Adrenal gland (tissue), 5 donors: Measurements from ENCODE around the gene ANXA1.

Experiments
- POLR2A ChIP-seq, 2 donors: fragments of 450-650 bp; IDR thresholded peaks; one replicate each; pipeline ENCODE4 v1.6.1; 2017; ENCODE audit warnings: antibody characterized with exemption in 2 of 2, mild to moderate bottlenecking in 2 of 2, moderate library complexity in 1 of 2
- TF ChIP-seq, protein P1 (sequence below), 6 experiments: fragments of 450-650 bp in 4 of 6; fragments of 200-600 bp in 2 of 6; sonication (generic) in 1 of 6; IDR thresholded peaks; 1 replicate in 5 of 6; 2 replicates in 1 of 6; pipeline versions ENCODE4 v1.5.1 to v1.8.0; 2016 to 2021; ENCODE audit warnings: antibody characterized with exemption in 6 of 6, mild to moderate bottlenecking in 2 of 6, moderate library complexity in 1 of 6
- donor health status: DM: no; HTN: no; CAD: no.

DNA sequence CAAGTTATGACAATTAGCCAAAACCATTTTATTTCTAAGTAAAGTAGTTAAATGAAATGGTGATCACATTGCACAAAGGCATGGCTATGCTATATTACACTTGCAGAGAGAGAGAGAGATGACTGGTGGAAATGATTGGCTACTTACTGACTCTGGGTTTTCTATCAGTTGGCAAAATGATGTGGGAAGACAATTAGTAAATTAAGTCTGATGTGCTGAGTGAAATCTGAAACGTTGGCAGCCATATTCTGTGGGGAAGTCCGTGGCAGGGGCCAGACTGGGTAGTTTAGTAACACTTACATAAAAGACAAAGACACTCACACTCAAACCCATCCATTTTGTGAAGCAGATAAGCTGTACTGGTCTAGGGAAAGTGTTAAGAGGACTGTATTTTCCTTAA lies 61.6 kb downstream of the ANXA1 start:
- TF ChIP-seq, protein P1, sequence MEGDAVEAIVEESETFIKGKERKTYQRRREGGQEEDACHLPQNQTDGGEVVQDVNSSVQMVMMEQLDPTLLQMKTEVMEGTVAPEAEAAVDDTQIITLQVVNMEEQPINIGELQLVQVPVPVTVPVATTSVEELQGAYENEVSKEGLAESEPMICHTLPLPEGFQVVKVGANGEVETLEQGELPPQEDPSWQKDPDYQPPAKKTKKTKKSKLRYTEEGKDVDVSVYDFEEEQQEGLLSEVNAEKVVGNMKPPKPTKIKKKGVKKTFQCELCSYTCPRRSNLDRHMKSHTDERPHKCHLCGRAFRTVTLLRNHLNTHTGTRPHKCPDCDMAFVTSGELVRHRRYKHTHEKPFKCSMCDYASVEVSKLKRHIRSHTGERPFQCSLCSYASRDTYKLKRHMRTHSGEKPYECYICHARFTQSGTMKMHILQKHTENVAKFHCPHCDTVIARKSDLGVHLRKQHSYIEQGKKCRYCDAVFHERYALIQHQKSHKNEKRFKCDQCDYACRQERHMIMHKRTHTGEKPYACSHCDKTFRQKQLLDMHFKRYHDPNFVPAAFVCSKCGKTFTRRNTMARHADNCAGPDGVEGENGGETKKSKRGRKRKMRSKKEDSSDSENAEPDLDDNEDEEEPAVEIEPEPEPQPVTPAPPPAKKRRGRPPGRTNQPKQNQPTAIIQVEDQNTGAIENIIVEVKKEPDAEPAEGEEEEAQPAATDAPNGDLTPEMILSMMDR (IDR thresholded peaks at IDR 0.05): no peak
- TF ChIP-seq POLR2A (IDR thresholded peaks at IDR 0.05): no peak
